OCI-M2 (cell line): ENCODE results near the gene COQ8B.
"Not testable (repeated sequence)": the region's sequence is repeated elsewhere in the genome, so short reads cannot be mapped to it uniquely, and the experiment has no call there.

ENCODE experiments used
- DNase-seq: peaks from one replicate; lab custom pipeline; 2025; ENCODE audit not compliant: unreplicated experiment; lab: John Stamatoyannopoulos, UW

COQ8B gene

DNA sequence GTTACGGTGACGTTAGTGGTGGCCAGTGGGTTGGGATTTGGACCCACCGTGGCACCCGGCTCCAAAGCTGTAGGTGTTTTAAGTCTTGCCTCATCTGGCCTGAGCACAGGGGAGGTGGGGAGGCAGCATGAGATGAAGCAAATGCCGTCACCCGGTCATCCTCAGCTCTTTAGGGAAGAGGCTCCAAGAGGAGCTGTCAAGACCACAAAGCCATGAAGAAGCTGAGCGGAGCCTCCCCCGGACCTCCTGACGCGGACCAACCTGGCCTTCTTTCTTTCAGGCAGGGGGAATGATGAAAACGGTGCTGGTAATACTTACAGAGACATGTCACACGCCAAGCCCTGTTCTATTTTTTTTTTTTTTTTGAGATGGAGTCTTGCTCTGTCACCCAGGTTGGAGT lies 26.2 kb upstream of the COQ8B start:
- DNase-seq = no peak

- no peak for DNase-seq
These were observed 25.8 kb upstream of the COQ8B start for GRCh38 chr19:40742477-40742876.

DNA sequence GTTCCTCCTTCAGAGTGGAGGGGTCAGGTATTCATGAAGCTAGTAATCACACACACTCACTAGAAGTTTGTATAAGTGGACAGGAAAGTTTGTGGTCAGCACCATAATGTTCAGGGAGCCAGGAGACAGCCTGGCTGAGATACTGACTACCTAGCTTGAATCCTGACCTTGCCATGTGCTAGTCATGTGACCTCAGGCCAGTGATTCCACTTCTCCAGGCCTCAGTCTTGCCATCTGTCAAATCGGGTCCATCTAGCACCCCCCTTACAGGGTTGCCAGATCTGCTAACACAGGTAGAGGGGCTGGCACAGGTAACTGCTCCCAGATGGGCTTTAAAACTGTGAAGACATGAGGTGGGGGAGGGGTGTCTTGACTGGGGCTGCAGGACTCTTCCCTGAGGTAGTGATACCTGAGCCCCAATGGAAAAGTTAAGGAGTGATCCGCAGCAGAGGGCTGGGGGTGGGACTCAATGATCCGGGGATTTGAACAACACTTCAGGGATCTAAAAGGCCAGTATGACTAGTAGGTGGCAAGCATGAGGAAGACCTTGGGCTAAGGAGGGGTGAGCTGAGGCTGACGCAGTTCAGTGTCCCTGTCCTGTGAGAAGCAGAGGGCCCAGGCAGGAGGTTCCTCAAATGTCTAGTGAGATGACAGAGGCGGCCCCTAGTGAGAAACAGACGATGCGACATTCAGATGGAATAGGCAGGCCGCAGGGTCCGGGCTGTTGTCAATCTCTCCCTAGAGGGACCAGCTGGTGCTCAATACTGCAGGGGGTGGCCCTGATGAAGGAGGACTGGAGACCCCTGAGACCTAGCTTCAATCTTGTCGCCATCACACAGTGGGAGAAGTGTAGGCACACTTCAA lies 25.1 kb upstream of the COQ8B start:
- no peak for DNase-seq

- DNase-seq = no peak
These were observed 24.1 kb upstream of the COQ8B start for GRCh38 chr19:40740747-40741146.

DNA sequence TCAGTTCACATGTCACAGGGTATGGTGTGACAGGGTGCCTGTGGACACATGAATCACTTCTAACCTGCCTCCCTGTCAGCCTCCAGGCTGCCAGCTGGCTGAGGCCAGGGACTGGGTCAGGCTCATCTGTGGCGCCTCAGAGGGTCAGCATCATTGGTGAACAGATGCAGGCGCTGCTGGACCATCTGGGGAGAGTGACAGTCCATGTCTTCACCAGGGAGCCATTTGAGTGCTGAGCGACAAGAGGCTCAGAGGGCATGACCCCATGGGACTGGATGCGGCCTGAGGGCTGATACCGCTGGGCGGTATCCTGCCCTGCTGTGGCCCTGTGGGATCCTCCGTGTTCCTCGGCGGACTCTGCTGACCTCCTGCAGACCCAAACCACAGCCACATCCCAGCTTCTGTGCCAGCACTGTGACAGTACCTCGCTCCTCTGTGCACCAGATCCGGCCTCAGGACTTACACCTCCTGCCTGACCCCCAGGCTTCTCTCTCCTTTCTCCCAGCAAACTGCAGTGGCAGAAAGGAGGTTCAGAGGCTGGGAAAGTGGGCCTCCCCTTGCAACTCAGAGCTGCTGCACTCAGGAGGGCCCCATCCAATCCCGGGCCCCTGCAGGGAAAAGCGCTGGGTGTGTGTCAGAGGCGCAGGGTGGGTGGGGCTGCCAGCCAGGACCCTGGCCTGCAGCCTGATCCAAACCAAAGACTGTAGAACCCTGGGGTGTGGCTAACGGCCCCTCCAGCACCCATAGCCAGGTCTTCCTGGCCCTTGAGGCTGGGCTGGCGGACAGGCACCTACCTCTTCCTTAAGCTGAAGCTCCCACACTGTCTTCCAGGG lies 23.4 kb upstream of the COQ8B start:
- DNase-seq = no peak

- no peak for DNase-seq
These were observed 22.5 kb upstream of the COQ8B start for GRCh38 chr19:40739030-40739839.

GRCh38 chr19:40737102-40737644 lies 20.5 kb upstream of the COQ8B start:
- no peak for DNase-seq

GRCh38 chr19:40736661-40737060 lies 20.0 kb upstream of the COQ8B start:
- no peak for DNase-seq

DNA sequence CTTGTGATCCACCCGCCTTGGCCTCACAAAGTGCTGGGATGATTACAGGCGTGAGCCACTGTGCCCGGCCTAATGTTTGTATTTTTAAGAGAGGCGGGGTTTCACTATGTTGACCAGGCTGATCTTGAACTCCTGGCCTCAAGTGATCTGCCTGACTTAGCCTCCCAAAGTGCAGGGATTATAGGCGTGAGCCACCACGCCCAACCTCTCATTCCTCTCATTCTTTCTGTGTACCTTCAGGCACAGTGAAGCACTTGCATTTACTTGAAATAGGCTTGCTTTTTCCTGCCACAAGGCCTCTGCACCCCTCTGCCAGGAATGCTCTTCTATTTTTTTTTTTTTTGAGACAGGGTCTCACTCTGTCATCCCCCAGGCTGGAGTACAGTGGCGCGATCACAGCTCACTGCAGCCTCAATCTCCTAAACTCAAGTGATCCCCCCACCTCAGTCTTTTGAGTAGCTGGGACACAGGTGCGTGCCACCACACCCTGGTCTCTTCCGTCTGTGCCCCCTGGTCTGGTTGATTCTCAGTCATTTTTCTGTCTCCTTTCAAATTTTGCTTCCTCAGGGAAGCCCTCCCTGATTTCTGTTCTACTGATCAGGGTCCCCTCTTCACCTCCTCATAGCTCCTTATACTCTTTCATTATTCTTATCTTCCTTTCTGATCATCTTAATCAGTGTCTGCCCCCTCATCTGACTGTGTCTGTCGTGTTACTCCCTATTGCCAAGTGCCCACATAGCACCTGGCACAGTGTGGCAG lies 18.5 kb upstream of the COQ8B start:
- DNase-seq = no peak

- no peak for DNase-seq
These were observed 16.5 kb upstream of the COQ8B start for GRCh38 chr19:40733149-40733548.

DNA sequence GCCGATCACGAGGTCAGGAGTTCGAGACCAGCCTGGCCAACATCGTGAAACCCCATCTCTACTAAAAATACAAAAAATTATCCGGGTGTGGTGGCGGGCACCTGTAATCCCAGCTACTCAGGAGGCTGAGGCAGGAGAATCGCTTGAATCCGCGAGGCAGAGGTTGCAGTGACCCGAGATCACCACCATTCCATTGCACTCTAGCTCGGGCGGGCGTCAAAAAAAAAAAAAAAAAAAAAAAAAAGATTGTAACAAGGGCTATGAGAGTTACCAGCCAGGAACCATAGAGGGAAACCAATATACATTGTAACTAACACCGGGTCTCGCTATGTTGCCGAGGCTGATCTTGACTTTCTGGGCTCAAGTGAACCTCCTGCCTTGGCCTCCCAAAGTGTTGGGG lies 15.6 kb upstream of the COQ8B start:
- DNase-seq = not testable (repeated sequence)

DNA sequence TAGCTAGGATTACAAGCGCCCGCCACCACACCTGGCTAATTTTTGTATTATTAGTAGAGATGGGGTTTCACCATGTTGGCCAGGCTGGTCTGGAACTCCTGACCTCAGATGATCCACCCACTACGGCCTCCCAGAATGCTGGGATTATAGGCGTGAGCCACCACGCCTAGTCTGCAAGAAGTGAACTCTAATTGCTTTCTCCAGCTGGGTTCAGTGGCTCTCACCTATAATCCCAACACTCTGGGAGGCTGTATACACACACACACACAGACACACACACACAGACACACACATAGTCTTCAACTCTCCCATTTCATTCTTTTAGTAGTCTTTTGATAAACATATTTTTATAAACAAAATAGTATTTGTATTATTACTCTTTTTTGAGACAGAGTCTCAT lies 13.4 kb upstream of the COQ8B start:
- DNase-seq = not testable (repeated sequence)

DNA sequence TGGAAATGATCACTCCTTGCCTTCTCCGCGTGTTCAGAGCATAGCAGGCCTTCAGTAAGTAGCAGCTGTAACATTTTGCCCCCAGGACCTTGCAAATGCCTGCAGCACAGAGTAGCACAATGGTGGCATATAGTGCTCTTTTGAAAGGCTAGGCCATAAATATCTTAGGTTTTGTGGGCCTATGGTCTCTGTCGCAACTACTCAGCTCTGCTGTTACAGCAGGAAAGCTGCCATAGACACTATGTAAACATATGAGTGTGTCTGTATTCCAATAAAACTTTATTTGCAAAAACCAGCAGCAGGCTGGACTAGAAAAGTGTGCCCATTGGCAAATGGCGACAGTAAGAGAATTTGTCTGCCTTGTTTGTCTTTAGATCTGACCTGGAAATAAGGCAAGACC lies 9.6 kb upstream of the COQ8B start:
- no peak for DNase-seq

- no peak for DNase-seq
These were observed 8.2 kb upstream of the COQ8B start for GRCh38 chr19:40724855-40725254.

DNA sequence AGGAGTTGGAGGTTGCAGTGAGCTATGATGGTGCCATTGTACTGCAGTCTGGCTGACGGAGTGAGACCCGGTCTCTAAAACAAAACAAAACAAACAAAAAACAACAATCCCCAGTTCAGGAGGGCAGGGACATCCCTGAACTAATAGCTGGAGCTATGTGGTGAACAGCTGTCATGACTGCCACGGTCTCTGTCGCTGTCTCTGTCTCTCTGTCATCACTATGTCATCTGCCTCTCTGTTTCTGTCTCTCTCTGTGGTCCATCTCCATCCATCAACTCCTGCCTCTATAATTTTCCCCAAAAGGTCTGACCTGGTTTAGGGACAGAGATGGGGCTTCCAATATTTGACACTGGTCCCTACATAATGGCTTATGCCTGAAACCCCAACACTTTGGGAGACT lies 7.6 kb upstream of the COQ8B start:
- no peak for DNase-seq

- no peak for DNase-seq
These were observed 7.1 kb upstream of the COQ8B start for GRCh38 chr19:40723661-40724254.

- no peak for DNase-seq
These were observed 5.4 kb upstream of the COQ8B start for GRCh38 chr19:40721936-40722661.

GRCh38 chr19:40721140-40721486 lies 4.4 kb upstream of the COQ8B start:
- no peak for DNase-seq

- DNase-seq = no peak
These were observed 2.8 kb upstream of the COQ8B start for GRCh38 chr19:40719414-40719894.
